GDM1 (cell line): ENCODE results near the gene PHF1.
"Not testable (repeated sequence)": the region's sequence is repeated elsewhere in the genome, so short reads cannot be mapped to it uniquely, and the experiment has no call there.

Experiments
- DNase-seq: peaks from one replicate; lab custom pipeline; 2025; lab: John Stamatoyannopoulos, UW

The PHF1 gene

DNA sequence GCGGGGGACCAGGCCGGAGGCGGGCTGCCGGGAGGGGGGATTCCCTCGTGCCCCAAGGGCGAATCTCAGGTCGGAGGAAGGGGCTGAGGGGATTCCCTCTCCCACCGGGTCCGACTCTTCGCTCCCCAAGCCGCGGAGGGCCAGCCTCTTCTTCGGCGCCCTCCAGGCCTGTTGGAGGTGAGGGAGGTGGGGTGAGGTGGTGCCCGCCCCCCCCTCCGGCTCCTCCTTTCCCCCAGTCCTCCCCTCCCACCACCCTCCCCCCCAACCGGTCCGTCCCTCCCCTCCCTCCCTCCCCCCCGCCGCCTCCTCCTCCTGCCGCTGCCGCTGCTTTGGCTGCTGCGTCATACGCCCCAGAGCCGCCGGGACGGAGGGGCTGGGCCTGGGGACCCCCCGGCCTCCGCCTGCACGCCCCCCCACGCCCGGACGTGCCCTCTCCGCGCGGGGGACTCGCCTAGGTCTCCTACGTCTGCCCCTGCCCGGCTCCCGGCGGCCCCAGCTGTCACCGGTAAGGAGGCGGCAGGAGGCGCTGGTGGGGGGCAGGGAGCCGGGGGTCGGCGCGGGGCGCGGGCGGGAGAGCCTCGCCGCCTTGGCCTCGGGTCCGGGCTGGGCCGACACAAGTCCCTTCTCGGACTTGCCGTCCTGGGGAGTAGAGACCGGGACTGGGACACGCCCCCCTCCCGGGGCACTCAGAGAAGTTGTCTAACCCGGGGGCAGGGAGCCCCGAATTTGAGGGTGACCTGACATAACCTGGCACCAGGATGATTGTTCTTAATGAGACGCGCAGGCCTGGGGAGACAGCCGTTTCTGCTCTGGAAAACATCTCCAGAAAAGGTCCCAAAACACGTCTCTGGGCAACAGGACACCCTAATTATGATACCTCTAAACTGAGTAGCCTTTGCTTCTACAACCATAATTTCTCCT, at the start of gene PHF1:
TSS of gene PHF1 (plus strand) at position 304 of the 921 bp plus-strand sequence. CDS start 1,250 bp downstream, outside the sequence.
- no peak for DNase-seq

DNA sequence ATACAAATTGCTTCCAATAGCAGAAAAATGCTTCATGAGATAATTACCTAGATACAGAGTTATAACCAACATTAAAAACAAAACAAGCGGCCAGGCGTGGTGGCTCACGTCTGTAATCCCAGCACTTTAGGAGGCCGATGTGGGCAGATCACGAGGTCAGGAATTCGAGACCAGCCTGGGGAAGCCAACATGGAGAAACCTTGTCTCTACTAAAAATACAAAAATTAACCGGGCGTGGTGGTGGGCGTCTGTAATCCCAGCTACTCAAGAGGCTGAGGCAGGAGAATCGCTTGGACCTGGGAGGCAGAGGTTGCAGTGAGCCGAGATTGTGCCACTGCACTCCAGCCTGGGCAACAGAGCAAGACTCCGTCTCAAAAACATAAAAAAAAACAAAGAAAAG, 47.3 kb upstream of the PHF1 start:
- not testable (repeated sequence) for DNase-seq

DNA sequence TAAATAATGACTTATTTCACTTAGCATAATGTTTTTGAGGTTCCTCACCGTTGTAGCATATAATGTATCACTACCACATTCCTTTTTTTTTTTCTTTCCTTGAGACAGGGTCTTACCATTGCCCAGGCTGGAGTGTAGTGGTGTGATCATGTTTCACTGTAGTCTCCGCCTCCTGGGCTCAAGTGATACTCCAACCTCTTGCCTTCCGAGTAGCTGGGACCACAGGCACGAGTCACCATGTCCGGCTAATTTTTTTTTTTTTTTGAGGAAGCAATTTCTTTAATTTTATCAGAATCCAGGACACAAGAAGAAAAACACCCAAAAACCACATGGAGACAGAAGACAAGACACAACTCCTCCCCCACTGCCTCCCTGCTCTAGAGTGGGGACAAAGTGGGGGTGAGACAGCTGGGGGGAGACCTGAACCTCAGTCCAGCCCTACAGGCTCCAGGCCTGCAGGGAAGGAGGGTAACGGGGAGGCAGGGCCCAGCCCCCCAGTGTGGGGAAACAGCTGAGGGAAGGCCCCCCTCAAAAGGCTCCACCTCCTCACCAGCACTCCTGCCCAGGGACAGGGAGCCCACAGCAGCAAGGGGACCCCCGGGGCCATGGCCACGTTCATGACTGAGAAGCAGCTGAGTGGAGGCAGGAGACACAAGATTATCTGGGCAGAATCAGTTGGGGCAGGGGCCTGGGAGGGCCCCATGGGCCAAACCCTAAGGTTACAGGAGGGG, 46.2 kb upstream of the PHF1 start:
- peak; percentile 52 for DNase-seq

DNA sequence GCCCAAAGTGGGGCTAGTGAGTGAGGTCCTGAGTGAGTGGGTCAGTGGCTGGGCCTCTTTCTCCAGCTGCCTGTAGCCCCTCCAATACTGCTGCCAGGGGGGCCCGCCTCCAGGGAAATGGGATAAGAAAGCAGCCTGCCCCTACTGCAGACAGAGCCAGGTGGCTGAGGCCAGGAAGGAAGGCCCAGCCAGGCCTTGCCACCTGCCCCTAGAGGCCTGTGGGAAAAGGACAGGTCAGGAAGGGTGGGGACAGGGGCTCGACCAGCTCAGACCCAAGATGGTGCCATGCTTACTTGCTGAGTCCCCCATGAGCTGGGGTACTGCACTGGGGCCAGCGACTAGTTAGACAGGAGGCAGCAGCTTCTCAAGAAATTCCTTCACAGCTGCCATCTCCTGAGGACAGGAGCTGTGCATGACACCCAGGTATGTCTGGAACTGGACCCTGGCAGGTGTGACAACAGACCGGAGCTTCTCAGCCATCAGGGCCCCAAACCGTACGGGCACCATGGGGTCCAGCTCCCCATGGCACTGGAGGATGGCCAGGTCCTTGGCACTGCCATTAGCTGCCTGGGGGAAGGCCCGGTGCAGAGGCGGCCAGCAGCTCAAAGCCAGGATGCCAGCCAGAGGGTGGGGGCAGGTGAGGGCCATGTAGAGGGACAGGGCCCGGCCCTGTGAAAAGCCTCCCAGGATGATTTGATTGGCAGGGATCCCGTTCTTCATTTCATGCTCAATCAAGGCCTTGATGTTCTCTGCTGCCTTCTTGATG, 45.4 kb upstream of the PHF1 start:
- DNase-seq: not testable (repeated sequence)

DNA sequence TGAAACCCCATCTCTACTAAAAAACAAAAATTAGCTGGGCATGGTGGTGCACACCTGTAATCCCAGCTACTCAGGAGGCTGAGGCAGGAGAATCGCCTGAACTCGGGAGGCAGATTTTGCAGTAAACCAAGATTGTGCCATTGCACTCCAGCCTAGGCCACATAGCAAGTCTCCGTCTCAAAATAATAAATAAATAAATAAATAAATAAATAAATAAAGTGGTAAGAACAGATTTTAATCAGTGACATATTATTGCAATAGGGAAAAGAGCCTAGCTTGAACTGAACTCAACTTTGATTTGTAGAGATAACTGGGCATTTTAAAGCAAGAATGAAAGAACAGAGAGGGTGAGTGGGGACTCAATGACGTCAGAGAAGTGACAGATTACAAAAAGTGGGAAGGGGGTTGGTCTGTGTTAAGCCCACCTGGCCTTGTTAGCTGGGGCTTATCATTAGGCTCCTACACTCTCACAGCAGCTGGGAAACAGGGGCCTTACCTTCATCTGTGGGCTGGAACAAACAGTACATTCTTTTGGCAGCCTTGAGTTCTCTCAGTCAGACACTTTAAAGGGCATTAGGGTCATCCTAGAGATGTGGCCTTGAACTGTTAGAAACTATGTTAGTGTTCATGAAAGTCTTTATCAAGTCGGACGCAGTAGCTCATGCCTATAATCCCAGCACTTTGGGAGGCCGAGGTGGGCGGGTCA, 43.7 kb upstream of the PHF1 start:
- DNase-seq: no peak

DNA sequence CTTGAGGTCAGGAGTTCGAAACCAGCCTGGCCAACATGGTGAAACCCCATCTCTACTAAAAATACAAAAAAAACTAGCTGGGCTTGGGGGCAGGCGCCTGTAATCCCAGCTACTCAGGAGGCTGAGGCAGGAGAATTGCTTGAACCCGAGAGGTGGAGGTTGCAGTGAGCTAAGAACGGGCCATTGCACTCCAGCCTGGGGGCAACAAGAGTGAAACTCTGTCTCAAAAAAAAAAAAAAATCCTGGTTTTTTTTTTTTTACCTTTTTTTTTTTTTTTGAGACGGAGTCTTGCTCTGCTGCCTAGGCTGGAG, 43.1 kb upstream of the PHF1 start:
- DNase-seq: not testable (repeated sequence)

DNA sequence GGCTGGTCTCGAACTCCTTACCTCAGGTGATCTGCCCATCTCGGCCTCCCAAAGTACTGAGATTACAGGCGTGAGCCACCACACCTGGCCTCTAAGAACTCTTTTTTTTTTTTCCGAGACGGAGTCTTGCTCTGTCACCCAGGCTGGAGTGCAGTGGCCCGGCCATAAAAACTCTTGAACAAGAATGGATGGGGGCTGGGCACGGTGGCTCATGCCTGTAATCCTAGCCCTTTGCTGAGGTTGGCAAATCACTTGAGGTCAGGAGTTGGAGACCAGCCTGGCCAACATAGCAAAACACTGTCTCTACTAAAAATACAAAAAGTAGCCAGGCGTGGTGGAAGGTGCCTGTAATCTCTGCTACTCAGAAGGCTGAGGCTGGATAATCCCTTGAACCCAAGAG, 38.9 kb upstream of the PHF1 start:
- not testable (repeated sequence) for DNase-seq

DNA sequence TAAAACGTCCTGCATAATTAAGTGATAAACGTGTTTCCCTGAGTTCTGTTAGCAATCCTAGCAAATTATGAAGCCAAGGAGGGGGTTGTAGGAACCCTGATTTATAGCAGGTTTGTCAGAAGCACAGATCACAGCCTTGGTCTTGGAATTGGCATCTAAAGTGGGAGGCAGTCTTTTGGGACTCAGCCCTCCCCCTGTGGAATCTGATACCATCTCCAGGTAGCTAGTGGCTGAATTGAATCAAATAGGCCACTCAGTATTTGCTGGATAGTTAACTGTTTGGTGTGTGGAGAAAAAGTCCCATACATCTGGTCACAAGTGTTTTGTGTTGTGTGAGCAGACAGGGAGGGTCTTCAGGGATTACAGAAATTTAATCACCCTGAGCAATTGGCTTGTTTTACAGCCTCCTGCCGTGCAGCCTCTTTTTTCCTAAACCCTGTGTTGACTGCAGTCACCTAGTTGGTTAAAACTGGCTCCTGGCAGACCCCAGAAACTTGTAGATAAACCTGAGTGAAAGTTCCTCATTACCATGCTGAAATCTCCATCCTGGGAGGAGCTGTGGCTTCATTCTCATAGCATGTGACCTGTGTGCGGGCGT, 38.2 kb upstream of the PHF1 start:
- no peak for DNase-seq

DNA sequence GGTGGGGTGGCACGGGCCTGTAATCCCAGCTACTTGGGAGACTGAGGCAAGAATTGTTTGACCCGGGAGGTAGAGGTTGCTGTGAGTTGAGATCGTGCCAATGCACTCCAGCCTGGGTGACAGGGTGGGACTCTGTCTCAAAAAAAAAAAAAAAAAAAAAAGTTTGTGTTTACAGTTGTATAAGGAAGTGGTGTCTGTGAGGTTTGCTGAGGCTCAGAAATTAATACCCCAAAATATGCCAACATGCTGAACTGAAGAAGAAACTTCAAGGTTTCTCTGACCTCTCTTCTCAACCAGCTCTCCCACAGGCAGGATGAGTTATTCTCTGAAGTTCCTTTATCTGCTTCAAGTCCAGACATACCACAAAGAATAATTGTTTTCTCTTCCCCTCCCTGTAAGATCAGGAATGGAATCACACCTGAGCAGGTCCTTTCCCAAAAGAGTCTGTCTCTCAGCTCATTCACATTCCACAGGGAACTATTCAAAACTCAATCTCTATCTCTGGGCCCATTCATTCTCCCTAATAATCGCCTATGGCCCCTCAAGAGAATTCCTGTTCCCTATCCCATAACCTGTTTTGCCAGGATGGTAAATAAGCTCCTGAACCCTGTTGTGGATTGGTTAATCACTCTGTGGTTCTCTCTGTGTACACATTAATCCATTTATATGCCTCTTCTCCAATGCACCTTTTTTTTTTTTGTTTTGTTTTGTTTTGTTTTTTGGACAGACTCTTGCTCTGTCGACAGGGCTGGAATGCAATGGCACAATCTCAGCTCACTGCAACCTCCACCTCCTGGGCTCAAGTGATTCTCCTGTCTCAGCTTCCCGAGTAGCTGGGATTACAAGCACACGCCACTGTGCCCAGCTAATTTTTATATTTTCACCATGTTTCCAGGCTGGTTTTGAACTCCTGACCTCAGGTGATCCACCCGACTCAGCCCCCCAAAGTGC, 36.6 kb upstream of the PHF1 start:
- no peak for DNase-seq

DNA sequence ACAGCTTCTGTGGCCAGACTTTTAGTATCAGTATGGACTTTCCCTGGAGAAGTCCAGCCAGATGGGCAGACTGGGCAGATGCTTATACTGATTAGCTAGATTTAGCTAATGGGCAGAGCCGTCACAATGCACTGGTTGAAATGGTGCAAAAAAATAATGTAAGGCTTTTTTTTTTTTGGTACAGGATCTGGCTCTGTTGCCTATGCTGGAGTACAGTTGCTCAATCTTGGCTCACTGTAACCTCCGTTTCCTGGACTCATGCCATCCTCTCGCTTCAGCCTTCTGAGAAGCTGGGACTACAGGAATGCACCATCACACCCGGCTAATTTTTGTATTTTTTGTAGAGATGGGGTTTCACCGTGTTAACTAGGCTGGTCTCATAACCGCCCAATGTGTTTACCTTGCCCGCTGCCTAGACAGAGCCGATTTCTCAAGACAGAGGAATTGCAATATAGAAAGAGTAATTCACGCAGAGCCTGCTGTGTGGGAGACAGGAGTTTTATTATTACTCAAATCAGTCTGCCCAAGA, 35.6 kb upstream of the PHF1 start:
- DNase-seq: no peak

DNA sequence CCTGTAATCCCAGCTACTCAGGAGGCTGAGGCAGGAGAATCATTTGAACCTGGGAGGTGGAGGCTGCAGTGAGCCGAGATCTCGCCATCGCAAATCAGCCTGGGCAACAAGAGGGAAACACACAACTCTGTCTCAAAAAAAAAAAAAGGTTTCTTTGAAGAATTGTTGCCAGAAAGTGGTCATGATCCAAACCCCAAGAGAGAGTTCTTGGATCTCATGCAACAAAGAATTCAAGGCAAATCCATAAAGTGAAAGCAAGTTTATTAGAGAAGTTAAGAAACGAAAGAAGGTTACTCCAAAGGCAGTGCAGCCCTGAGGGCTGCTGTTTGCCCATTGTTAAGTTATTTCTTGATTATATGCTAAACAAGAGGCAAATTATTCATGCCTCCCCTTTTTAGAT, 33.6 kb upstream of the PHF1 start:
- DNase-seq: no peak

DNA sequence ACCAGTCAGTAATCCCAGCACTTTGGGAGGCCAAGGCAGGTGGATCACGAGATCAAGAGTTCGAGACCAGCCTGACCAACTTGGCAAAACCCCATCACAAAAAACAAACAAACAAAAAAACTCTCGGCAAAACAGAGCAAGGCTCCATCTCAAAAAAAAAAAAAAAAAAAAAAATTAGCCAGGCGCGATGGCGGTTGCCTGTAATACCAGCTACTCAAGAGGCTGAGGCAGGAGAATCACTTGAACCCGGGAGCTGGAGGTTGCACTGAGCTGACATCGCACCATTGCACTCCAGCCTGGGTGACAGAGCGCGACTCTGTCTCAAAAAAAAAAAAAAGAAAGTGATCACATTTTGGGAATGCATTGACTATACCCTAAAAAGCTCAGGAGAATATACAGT, 31.6 kb upstream of the PHF1 start:
- not testable (repeated sequence) for DNase-seq

DNA sequence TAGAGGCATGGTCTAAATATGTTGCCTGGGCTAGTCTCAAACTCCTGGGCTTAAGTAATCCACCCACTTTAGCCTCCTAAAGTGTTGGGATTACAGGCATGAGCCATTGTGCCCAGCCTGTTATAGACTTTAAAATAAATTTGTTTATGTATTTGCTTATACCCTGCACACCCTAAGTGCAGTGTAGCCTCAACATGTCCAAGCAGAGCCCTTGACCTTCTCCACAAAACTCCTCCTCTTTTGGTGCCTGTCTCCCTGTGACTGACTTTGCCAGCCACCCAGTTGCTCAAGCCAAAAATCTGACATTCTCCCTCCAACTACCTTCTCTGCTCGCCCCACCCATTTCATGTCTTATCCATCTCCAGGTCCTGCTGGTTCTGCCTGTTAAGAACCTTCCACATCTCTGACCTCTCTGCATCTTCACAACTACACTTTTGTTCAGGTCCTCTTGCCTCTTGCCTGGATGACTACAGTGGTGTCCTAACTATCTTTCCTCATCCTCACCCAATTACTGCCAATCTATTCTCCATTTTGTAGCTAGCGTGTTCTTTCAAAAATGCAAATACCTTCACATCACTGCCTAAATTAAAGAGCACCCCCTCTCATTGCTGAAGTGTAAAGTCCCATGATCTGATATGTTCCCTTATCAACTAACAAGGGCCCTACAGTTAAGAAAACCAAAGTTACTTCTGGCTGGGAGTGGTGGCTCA, 30.4 kb upstream of the PHF1 start:
- no peak for DNase-seq

DNA sequence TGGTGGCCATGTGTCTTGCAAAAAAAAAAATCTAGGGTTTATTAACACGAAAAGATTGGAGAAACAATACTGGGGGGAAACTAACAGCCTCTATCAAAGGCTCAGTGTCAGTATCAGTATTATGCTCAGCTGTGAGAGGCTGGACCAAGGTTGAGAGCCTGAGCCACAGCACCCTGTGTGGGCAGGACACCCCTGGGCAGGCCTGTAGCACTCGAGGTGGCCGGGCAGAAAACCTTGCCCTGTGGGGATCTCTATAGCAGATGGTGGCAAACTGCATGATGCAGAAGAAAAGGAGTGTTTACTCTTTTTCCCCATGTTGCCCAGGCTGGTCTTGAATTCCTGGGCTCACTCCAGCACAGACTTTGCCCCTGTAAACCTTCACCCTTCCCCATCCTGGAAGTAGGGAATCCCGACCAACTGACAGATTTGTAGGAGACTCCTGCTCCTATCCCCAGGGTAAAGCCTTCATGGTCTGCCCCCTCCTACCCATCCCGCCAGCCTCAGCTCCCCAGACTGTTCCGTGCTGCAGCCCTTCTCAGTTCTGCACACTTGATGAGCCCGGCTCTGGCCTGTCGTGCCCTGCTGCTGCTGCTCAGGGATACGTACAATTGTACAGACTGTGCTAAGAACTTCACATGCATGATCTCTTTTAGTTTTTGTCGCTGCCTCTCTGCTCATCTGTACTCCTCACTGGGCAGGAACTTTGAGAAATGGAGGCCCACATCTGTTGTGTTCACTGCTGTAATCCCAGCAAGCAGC, 27.2 kb upstream of the PHF1 start:
- DNase-seq: no peak

DNA sequence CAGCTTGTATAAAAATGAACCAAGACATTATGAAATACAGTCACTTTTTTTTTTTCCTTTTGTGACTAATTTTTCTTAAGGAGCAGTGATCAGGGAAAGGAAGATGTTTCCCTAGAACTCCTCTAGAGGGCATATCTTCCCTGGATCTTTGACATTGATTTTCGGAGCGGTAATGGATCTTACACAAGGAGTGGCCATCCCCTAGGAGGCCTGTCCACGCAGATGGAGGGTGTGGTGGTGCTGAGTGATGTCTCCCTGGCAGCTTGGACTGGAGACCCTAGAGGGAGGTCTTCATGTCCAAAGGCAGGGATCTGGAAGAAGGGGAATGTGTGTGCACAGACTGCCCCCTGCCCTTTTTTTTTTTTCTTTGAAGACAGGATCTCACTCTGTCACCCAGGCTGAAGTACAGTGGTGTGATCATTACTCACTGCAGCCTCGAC, 26.2 kb upstream of the PHF1 start:
- DNase-seq: no peak

DNA sequence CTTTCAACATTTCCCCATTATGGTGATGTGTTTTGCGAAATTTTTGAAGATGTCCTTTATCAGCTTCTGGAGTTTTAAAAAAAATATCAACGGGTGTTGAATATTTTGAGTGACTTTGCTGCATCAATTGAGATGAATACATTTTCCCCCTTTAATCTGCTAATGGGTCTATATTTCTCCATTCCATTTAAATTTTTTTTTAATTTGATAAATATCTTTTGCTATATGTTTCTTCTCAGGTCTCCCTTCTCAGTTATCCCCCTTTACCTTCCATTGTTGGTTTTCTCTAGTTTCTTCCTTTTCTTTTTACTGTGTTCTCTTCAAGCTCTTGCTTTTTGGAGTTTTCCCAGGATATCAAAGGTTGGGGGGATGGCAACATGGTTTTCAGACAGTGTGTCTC, 20.6 kb upstream of the PHF1 start:
- DNase-seq: no peak

DNA sequence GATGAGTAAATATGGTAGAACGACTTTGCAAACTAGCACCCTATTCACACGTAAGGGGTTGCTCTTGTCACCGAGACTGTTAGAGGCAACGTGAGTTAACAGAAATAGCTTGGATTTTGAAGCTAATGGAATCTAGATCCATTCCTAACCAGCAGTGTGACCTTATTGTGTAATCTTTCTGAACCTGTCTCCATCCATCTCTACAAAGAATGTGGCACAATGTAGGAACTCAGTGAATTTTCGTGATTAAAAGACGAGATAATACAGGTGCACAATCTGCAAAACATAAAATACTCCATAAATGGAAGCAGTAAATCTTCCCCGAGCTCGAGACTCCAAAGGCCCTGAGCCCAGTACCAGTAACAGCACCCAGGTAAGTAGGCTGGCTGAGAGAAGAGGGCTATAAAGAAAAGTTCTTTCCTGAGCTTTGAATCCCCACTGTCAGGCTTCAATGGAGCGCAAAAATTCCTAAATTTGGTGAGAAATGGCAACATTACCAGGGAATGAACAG, 20.0 kb upstream of the PHF1 start:
- no peak for DNase-seq

DNA sequence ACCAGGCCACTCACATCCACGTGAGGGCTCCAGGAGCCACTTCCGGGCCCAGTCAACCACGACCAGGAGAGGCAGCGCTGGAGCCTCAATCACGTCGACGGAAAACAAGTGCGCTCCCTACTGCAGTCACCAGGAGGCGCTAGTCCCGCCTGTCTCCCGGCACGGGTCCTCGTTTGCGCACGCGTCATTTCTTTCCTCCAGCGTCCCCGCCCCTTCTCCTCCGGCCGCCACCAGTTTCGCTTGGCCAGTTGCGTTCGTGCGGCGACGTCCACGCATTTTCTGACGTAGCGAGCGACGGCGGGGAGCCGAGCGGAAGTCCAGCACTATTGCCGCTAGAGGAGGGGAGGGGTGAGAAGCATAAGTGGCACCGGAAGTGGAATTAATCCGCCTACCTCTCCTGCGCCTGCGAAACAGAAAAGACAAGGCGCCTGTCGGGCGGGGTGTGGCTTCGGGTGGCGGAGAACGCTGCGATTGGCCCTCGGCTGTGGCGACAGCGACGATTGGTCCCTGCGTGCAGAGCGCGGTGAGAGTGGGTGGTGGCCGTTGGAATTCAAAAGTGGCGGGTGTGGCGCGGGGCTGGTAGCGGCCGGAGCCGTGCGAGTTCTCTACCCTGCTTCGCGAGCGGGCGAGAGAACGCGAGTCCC, 19.4 kb upstream of the PHF1 start, which contains the start of gene KIFC1:
TSS of gene KIFC1 (plus strand) at position 546 of the 644 bp plus-strand sequence. CDS start 163 bp downstream, outside the sequence.
- peak; percentile 100 for DNase-seq
